HG03095 (cell line): ENCODE results near the gene C12orf42.

Source experiments
- ATAC-seq: cut with Tn5 transposase; IDR thresholded peaks from one replicate; pipeline ENCODE4 v1.9.1; 2021; ENCODE audit warnings: moderate library complexity; ENCODE audit not compliant: unreplicated experiment

The C12orf42 gene

DNA sequence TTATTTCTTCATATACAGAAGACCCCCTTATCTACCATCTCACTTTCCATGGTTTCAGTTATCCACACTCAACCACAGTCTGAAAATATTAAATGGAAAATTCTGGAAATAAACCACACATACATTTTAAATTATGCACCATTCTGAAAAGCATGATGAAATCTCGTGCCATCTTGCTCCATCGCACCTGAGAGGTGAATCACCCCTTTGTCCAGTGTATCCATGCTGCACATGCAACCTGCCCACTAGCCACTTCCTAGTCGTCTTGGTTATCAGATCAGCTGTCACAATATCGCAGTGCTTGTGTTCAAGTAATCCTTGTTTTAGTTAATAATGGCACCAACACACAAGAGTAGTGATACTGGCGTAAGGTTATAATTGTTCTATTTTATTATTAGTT lies 145.7 kb downstream of the C12orf42 start:
- ATAC-seq: no peak

GRCh38 chr12:103348935-103349334 lies 146.8 kb downstream of the C12orf42 start:
- no peak for ATAC-seq

GRCh38 chr12:103336940-103337339 lies 158.8 kb downstream of the C12orf42 start:
- no peak for ATAC-seq

DNA sequence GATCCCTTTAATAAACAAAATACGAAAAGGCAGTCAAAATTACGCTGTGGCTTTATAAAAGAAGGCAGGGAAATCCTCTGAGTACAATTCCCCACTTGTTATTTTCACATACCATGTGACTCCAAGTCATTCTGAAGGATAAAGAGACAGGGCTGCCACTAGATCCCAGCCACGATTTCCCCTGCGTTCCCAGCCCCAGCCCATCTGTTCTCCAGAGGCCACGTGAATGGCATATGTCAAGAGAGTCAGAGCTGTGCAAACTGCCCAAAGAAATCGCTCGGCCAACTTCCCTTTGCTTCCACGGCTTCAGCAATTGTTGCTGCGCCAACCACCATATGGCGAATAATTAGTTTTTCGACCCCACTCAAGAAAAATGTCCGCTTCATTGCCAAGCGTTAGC lies 161.3 kb downstream of the C12orf42 start:
- ATAC-seq: no peak

GRCh38 chr12:103333676-103334075 lies 162.1 kb downstream of the C12orf42 start:
- ATAC-seq: no peak

- no peak for ATAC-seq
Measured at GRCh38 chr12:103331643-103332042, 164.1 kb downstream of the C12orf42 start.

- ATAC-seq: no peak
Measured at GRCh38 chr12:103330672-103331071, 165.1 kb downstream of the C12orf42 start.

DNA sequence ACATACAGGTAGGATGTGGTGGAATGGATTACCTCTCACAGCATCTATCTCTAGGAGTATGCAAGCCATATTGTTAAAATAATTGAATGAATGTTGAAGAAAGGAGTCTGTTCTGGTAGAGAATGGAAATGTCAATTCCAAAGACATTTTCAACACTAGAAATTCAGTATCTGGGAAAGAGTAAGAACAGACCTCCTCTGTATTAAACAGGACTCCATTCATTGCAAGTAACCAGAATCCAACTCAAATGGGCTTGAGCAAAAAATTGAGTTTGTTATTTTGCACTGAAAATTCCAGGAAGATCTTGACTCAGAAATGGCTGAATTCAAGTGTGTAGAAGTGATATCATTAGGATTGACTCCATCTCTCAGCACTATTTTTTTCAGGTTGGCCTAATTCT lies 168.1 kb downstream of the C12orf42 start:
- ATAC-seq: no peak

DNA sequence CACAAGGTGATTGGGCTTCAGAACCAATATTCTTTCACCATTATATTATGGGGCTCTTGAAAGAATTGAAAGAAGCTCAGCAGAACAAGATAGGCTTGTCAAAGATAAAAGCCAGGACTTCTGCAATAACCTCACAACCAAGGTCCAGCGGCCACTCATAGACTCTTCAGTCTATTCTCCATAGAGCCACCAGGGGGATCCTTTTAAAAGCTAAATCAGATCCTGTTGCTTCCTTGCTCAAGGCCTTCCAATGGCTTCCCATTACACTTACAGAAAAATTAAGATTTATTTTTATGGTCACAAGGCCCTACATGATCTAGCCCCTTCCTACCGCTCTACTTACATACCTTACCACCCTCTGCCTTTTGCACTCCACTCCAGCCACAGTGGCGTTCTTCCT lies 169.6 kb downstream of the C12orf42 start:
- ATAC-seq: no peak

GRCh38 chr12:103318566-103318965 lies 177.2 kb downstream of the C12orf42 start:
- no peak for ATAC-seq

DNA sequence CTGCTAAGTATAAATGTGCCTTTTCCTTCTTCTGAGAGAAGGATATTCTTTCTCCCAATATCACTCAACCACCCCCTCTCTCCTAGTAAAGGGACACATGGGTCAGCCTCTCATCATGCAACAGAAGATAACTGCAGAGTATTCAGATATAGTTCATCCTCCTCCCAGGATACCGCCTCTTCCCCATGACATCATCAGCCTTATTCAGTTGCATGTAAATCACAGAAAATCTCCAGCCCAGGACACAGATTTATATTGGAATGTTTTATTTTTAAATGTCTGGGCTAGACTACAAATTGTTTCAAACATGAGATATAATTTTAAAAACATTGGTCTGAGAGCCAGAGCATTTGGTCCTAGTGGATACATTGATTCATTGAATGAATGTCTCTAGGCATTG lies 178.5 kb downstream of the C12orf42 start:
- no peak for ATAC-seq

GRCh38 chr12:103314786-103315185 lies 181.0 kb downstream of the C12orf42 start:
- ATAC-seq: no peak

DNA sequence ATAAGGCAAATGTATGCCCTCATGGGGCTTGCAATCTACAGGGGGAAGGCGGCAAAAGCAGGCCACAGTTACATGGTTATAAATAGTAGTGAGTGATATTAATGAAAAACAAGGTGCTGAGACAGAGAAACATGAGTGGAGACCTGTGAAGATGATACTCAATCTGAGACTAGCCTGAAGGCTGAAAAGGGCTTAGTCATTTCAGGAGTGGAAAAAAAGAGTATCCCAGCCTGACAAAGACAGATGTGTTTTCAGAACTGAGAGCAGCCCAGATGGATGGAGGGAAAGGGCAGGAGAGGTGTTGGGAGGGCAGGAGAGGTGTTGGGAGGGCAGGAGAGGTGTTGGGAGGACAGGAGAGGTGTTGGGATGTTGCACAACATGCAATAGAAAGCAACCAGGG lies 181.9 kb downstream of the C12orf42 start:
- ATAC-seq: no peak

DNA sequence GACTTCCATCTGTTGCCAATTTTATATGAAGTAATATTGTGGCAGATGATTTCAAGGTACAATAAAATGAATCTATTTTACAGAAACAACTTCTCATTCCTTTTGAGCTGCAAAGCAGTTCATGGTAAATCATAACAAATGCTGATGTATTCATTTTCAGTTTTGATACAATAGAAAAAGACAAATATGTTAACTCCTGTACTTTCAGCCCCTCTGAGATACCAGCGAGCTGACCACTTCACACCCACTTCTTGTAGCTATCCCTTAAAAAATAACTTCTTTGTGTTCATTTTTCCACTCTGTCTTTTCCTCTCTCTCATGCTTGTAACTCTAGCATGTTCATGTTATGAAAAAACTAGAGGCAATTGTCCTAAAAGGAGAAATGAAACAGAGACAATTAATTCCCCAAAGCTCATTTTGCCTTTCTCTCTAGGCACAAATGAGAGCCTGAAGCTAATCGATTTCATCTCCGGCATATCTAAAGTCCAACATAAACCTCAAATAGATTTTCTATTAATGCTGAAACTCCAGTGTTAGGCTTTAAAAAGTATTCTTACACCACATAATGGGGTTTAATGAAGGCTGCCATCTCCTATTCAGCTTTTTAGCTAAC lies 182.9 kb downstream of the C12orf42 start:
- ATAC-seq: no peak

DNA sequence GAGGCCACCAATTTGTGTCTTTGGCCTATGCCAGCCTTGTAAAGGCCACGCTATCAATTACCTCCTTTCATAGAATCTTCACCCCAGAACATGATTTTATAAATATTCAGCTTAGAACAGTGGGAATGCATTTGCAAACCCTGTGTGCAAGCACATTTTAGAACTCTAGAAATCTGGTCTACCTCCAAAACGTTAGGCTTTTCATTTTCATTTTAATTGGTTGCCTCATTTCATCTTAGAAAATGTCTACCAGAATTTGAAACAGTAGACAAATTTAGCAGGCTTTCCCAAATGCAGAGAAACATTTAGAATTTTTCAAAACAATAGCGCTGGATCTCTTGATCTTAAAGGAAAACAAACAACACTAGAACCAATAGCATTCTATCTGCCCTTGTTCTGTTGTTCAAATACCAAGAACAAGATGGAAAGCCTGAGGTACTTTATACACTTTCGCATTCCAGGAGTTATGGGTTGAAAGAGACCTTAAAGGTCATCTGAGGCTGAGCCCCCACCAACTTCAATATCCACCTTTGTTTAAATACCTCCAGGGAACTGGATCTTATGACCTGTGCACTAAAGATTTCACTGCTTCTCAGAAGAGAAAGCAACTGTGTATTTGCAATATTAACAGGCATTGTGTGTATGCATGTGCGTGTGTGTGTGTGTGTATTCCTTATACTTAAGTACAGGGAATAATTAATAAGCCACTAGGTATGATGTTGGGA lies 185.1 kb downstream of the C12orf42 start:
- no peak for ATAC-seq

- ATAC-seq: no peak
Measured at GRCh38 chr12:103308396-103308795, 187.4 kb downstream of the C12orf42 start.

DNA sequence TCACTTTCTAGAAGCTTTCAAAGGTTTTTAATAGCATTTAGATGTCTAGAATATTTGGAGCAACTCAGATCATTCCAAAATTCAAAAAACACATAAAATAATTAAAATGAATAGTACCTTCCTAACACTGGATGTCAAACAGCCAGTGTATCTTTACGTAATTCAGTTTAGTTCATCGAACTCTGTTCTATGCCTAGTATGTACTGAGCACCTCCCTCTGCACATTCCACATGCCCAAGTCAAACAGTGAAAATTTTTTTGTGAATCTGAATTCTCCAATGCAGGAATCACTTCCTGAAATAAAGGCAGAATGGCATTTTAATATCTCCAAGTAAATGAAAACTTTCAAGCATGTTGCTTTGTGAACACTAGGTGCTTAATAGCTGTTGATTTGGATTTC lies 192.3 kb downstream of the C12orf42 start:
- ATAC-seq: no peak

- ATAC-seq: no peak
Measured at GRCh38 chr12:103301642-103302591, 193.9 kb downstream of the C12orf42 start.

GRCh38 chr12:103288016-103288415 lies 207.8 kb downstream of the C12orf42 start:
- ATAC-seq: no peak

GRCh38 chr12:103282124-103282523 lies 213.6 kb downstream of the C12orf42 start:
- no peak for ATAC-seq

GRCh38 chr12:103279444-103279843 lies 216.3 kb downstream of the C12orf42 start:
- ATAC-seq: peak; percentile 93

DNA sequence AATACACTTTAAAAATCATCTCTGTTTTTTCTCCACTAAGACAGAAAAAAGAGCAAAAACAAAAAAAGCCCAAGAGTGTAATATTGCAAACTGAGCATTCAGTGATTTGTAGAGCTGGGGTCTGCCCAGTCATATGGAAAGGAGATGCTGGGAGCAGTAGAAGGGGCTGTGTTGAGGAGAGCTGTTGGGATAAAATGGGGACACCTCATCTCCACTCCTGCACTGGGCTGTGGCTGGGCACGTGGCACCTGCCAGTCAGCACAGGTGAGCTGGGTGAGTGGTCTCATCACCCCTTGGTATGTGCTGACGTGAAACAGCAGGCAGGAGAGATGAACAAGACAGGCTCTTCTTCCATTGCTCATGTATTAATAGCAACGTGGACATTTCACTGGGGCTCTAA lies 217.4 kb downstream of the C12orf42 start:
- no peak for ATAC-seq
